ENCODE measurements around the gene CT45A3. TPM values are rescaled to one million over a fixed set of nuclear protein-coding genes. Genes with fewer than 3 reads are reported as not detected.
"Not testable (repeated sequence)": the region's sequence is repeated elsewhere in the genome, so short reads cannot be mapped to it uniquely, and the experiment has no call there.

CT45A3 gene, protein sequence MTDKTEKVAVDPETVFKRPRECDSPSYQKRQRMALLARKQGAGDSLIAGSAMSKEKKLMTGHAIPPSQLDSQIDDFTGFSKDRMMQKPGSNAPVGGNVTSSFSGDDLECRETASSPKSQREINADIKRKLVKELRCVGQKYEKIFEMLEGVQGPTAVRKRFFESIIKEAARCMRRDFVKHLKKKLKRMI
- total RNA-seq = not detected

DNA sequence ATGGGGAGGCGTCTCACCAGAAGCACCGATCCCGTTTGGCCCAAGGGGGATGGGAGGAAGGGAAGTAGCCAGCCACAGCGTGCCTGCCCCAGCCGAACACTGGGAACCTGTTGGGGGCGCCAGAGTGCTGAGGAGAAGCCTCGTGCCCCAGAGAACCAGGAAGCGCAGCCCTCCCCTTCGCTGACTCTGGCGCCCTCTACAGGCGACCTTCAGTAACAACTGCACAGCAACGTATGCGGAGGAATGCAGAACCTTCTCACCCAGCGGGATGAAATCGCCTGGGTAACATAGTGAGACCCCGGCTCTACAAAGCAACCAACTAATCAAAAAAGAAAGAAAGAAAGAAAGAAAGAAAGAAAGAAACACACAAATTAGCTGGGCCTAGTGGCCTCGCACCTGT is at the start of gene CT45A3:
Gene CT45A3 (minus strand): TSS at position 101 of the 400 bp plus-strand sequence. CDS start 3,747 bp downstream, outside the sequence.
- H3K4me1 ChIP-seq; H3K9me3 ChIP-seq; H3K4me3 ChIP-seq (replicated peaks in 1 of 3); intact Hi-C loops (cut with DNase I); H3K27ac ChIP-seq; H3K27me3 ChIP-seq; H3K36me3 ChIP-seq; DNase-seq: not testable (repeated sequence)
- WGBS, 2 donors = no CpG with 5 or more reads among the region's 17 CpGs

DNA sequence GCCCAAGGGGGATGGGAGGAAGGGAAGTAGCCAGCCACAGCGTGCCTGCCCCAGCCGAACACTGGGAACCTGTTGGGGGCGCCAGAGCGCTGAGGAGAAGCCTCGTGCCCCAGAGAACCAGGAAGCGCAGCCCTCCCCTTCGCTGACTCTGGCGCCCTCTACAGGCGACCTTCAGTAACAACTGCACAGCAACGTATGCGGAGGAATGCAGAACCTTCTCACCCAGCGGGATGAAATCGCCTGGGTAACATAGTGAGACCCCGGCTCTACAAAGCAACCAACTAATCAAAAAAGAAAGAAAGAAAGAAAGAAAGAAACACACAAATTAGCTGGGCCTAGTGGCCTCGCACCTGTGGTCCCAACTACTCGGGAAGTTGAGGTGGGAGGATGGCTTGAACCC is 34.7 kb upstream of the CT45A3 start, which contains the start of gene CT45A6:
Gene CT45A6 (minus strand): TSS at position 101 of the 400 bp plus-strand sequence. CDS start 3,794 bp downstream, outside the sequence.
- DNase-seq; intact Hi-C loops (cut with DNase I); H3K4me1 ChIP-seq; H3K9me3 ChIP-seq; H3K27ac ChIP-seq; H3K27me3 ChIP-seq; H3K4me3 ChIP-seq (replicated peaks in 1 of 3); H3K36me3 ChIP-seq: not testable (repeated sequence)
- no CpG with 5 or more reads among the region's 16 CpGs for WGBS, 2 donors

DNA sequence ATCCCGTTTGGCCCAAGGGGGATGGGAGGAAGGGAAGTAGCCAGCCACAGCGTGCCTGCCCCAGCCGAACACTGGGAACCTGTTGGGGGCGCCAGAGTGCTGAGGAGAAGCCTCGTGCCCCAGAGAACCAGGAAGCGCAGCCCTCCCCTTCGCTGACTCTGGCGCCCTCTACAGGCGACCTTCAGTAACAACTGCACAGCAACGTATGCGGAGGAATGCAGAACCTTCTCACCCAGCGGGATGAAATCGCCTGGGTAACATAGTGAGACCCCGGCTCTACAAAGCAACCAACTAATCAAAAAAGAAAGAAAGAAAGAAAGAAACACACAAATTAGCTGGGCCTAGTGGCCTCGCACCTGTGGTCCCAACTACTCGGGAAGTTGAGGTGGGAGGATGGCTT is 17.4 kb upstream of the CT45A3 start, which contains the start of gene CT45A5:
Gene CT45A5 (minus strand): TSS at position 101 of the 400 bp plus-strand sequence. CDS start 3,774 bp downstream, outside the sequence.
- H3K36me3 ChIP-seq; H3K27me3 ChIP-seq; H3K4me3 ChIP-seq (replicated peaks in 1 of 3); H3K27ac ChIP-seq; intact Hi-C loops (cut with DNase I); DNase-seq; H3K4me1 ChIP-seq; H3K9me3 ChIP-seq: not testable (repeated sequence)
- no CpG with 5 or more reads among the region's 16 CpGs for WGBS, 2 donors

DNA sequence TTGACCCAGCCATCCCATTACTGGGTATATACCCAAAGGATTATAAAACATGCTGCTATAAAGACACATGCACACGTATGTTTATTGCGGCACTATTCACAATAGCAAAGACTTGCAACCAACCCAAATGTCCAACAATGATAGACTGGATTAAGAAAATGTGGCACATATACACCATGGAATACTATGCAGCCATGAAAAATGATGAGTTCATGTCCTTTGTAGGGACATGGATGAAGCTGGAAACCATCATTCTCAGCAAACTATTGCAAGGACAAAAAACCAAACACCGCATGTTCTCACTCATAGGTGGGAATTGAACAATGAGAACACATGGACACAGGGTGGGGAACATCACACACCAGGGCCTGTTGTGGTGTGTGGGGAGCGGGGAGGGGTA is 23.3 kb downstream of the CT45A3 start:
- H3K36me3 ChIP-seq; H3K4me3 ChIP-seq (replicated peaks in 1 of 3); intact Hi-C loops (cut with DNase I); H3K4me1 ChIP-seq; H3K9me3 ChIP-seq; H3K27me3 ChIP-seq; H3K27ac ChIP-seq; DNase-seq: not testable (repeated sequence)
- 92% methylated on average over 3 to 4 of the region's 4 CpGs for whole genome bisulfite sequencing, 2 donors

DNA sequence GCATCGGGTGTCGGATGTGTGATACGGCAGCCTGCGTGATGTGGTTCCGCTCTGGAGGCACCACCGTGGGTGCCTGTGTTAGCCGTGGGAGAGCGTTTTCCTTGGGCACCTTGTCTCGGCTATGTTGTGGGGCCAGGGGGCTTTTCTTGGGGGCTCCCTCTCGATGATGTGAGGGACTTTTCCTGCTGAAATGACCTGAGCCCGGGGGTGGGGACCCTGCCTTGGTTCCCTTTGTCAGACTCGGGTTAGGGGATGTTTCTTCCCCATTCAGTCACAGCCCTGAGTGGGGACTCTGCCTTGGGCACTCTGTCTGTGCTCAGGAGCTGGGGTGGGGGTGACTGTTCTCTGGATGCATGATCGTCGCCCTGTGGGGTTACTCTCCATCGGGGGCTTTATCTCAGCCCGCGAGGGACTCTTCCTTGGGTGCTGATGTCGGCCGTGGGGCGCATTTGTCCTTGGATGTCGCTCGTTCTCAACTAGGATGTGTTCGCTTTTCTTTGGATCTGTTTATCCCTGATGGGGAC is 26.7 kb downstream of the CT45A3 start:
- Histone ChIP-seq H3K4me1 (no peaks in the 10 kb centered on the region), H3K4me3 (replicated peaks in 1 of 3) (no peak overlapping the region), H3K9me3 (no peaks in the 10 kb centered on the region), H3K36me3 (no peaks in the 10 kb centered on the region), H3K27me3 (no peaks in the 10 kb centered on the region), H3K27ac (no peak overlapping the region)
- WGBS, 2 donors = 94 to 95% methylated on average over 9 to 16 of the region's 23 CpGs
- intact Hi-C loops (cut with DNase I) = no loop called here
- DNase-seq = no peak
- no peak for TF ChIP-seq POLR2A (IDR thresholded peaks at IDR 0.05)
- TF ChIP-seq, protein P1, sequence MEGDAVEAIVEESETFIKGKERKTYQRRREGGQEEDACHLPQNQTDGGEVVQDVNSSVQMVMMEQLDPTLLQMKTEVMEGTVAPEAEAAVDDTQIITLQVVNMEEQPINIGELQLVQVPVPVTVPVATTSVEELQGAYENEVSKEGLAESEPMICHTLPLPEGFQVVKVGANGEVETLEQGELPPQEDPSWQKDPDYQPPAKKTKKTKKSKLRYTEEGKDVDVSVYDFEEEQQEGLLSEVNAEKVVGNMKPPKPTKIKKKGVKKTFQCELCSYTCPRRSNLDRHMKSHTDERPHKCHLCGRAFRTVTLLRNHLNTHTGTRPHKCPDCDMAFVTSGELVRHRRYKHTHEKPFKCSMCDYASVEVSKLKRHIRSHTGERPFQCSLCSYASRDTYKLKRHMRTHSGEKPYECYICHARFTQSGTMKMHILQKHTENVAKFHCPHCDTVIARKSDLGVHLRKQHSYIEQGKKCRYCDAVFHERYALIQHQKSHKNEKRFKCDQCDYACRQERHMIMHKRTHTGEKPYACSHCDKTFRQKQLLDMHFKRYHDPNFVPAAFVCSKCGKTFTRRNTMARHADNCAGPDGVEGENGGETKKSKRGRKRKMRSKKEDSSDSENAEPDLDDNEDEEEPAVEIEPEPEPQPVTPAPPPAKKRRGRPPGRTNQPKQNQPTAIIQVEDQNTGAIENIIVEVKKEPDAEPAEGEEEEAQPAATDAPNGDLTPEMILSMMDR (IDR thresholded peaks at IDR 0.05) = no peak

DNA sequence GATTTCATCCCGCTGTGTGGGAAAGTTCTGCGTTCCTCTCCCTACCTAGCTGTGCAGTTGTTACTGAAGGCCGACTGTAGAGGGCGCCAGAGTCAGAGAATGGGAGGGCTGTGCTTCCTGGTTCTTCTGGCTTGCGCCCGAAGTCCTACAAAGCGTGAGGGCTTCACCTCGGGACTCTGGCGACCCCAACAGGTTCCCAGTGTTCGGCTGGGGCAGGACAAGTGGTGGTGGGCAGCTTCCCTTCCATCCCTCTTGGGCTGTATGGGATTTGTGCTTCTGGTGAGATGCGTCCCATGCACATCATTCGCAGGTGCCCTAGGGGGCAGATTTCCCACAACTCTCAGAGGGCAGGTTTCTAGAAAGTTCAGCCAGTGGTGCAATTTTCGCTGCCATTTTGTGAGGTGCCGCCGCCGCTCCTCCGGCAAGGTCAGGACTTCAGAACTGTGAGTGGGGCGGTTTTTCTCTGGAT is 27.3 kb downstream of the CT45A3 start:
- intact Hi-C loops (cut with DNase I) = no loop called here
- H3K4me1 ChIP-seq = no peaks in the 10 kb centered on the region
- H3K4me3 ChIP-seq (replicated peaks in 1 of 3) = no peak overlapping the region
- 73 to 90% methylated on average over 9 to 10 of the region's 18 CpGs for WGBS, 2 donors
- TF ChIP-seq, protein P1 (IDR thresholded peaks at IDR 0.05) = peak in 1 of 6 experiments; percentile 8
- no peak for TF ChIP-seq POLR2A (IDR thresholded peaks at IDR 0.05)
- H3K27ac ChIP-seq = no peak overlapping the region
- no peaks in the 10 kb centered on the region for H3K9me3 ChIP-seq
- DNase-seq = no peak
- no peaks in the 10 kb centered on the region for H3K27me3 ChIP-seq
- no peaks in the 10 kb centered on the region for H3K36me3 ChIP-seq

DNA sequence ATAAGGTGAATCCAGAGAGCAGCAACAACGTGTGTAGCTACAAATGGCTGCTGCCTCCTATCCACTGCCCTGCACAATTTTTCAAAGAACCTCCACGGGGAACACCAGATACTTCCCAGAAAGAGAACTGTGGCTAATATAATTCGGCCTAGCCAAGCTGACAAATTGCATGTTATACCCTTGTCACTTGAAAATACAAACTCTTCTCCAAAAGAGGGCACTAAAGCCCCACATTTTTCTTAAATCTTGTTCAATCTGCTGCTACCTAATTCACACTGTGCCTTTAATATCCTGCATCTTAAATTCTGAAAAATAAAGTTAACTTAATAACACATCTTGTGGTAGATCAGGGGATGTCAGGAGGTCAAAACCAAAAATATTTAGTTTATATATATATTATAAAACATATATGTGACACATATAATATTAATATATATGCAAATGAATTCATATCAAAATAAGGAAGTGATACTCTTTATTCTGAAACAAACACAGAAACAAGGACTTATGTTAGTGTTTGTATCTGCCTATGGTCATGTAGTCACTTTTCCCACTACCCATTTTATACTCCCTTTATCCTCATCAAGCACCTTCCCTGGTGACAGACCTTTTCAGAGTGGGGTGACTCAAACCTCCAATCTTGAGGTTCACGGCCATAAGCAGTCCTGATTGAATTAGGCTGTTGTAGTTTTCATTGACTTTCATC is 30.5 kb downstream of the CT45A3 start:
- Histone ChIP-seq H3K4me3 (replicated peaks in 1 of 3) (no peak overlapping the region), H3K36me3 (no peaks in the 10 kb centered on the region), H3K4me1 (no peaks in the 10 kb centered on the region), H3K27ac (no peak overlapping the region), H3K27me3 (no peaks in the 10 kb centered on the region), H3K9me3 (no peaks in the 10 kb centered on the region)
- no peak for DNase-seq
- intact Hi-C loops (cut with DNase I) = no loop called here
- WGBS, 2 donors = 44 to 54% methylated on average over 4 of the region's 4 CpGs
- TF ChIP-seq, protein P1 (IDR thresholded peaks at IDR 0.05) = no peak
- TF ChIP-seq POLR2A (IDR thresholded peaks at IDR 0.05) = no peak

DNA sequence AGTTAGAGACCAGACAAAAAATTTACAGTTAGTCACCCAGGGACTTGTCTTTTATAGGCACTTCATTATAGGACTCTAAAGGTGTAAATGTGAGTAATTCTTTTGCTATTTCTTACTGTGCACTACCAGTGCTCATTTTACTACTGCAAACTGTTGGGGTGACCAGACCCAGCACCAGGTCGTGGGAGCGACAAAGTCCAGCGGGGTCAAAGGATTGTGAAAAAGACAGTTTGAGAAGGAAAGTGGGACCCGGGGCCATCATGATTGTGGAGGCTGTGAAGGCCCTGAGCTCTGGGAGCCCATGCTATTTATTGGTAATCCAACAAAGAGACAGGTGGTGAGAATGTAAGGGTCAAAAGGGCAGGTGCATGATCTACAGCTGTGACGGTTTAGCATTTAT is 33.3 kb downstream of the CT45A3 start:
- H3K27ac ChIP-seq; H3K36me3 ChIP-seq; H3K4me1 ChIP-seq; H3K4me3 ChIP-seq (replicated peaks in 1 of 3); intact Hi-C loops (cut with DNase I); DNase-seq; H3K9me3 ChIP-seq; H3K27me3 ChIP-seq: not testable (repeated sequence)
- WGBS, 2 donors = 59 to 70% methylated on average over 5 of the region's 5 CpGs

Data from thyroid gland (tissue), 4 donors.